ENCODE results near the gene KSR2.
"Not testable (repeated sequence)": the region's sequence is repeated elsewhere in the genome, so short reads cannot be mapped to it uniquely, and the experiment has no call there.

DNA sequence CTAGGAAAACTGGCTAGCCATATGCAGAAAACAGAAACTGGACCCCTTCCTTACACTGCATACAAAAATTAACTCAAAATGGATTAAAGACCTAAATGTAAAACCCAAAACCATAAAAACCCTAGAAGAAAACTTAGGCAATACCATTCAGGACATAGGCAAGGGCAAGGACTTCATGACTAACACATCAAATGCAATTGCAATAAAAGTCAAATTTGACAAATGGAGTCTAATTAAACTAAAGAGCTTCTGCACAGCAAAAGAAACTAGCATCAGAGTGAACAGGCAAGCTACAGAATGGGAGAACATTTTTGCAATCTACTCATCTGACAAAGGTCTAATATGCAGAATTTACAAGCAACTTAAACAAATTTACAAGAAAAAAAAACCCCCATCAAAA, 222.4 kb downstream of the KSR2 start:
- TF ChIP-seq, protein P1, sequence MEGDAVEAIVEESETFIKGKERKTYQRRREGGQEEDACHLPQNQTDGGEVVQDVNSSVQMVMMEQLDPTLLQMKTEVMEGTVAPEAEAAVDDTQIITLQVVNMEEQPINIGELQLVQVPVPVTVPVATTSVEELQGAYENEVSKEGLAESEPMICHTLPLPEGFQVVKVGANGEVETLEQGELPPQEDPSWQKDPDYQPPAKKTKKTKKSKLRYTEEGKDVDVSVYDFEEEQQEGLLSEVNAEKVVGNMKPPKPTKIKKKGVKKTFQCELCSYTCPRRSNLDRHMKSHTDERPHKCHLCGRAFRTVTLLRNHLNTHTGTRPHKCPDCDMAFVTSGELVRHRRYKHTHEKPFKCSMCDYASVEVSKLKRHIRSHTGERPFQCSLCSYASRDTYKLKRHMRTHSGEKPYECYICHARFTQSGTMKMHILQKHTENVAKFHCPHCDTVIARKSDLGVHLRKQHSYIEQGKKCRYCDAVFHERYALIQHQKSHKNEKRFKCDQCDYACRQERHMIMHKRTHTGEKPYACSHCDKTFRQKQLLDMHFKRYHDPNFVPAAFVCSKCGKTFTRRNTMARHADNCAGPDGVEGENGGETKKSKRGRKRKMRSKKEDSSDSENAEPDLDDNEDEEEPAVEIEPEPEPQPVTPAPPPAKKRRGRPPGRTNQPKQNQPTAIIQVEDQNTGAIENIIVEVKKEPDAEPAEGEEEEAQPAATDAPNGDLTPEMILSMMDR (IDR thresholded peaks at IDR 0.05; ENCODE audit: low read length), result not testable (repeated sequence)
- not testable (repeated sequence) for TF ChIP-seq EZH2 (IDR thresholded peaks at IDR 0.05; ENCODE audit: borderline replicate concordance, low read length)
